Measurements from ENCODE around the gene LTF. TPM values are rescaled to one million over a fixed set of nuclear protein-coding genes. Genes with fewer than 3 reads are reported as not detected.

Gene LTF
- total and polyA plus RNA-seq, 8 donors, result 6.9 to 21.0 (median 11.2) TPM

GRCh38 chr3:46447228-46447985 is 17.3 kb downstream of the LTF start:
- DNase-seq, result no peak
- Histone ChIP-seq H3K27me3 (no peaks in the 10 kb centered on the region), H3K36me3 (peaks cover 0 to 16% (median 0%) of the 10 kb centered on the region in 3 donors), H3K4me3 (no peak overlapping the region), H3K9me3 (no peaks in the 10 kb centered on the region), H3K27ac (no peak overlapping the region), H3K4me1 (no peaks in the 10 kb centered on the region)
- FAIRE-seq, result no peak
- intact Hi-C loops (cut with DNase I), result no loop called here
- peak in 1 of 4 donors; percentile 41 for ATAC-seq
- 74 to 85% methylated on average over 5 of the region's 5 CpGs for WGBS, 2 donors
- TF ChIP-seq, protein P1, sequence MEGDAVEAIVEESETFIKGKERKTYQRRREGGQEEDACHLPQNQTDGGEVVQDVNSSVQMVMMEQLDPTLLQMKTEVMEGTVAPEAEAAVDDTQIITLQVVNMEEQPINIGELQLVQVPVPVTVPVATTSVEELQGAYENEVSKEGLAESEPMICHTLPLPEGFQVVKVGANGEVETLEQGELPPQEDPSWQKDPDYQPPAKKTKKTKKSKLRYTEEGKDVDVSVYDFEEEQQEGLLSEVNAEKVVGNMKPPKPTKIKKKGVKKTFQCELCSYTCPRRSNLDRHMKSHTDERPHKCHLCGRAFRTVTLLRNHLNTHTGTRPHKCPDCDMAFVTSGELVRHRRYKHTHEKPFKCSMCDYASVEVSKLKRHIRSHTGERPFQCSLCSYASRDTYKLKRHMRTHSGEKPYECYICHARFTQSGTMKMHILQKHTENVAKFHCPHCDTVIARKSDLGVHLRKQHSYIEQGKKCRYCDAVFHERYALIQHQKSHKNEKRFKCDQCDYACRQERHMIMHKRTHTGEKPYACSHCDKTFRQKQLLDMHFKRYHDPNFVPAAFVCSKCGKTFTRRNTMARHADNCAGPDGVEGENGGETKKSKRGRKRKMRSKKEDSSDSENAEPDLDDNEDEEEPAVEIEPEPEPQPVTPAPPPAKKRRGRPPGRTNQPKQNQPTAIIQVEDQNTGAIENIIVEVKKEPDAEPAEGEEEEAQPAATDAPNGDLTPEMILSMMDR (IDR thresholded peaks at IDR 0.05), result no peak

DNA sequence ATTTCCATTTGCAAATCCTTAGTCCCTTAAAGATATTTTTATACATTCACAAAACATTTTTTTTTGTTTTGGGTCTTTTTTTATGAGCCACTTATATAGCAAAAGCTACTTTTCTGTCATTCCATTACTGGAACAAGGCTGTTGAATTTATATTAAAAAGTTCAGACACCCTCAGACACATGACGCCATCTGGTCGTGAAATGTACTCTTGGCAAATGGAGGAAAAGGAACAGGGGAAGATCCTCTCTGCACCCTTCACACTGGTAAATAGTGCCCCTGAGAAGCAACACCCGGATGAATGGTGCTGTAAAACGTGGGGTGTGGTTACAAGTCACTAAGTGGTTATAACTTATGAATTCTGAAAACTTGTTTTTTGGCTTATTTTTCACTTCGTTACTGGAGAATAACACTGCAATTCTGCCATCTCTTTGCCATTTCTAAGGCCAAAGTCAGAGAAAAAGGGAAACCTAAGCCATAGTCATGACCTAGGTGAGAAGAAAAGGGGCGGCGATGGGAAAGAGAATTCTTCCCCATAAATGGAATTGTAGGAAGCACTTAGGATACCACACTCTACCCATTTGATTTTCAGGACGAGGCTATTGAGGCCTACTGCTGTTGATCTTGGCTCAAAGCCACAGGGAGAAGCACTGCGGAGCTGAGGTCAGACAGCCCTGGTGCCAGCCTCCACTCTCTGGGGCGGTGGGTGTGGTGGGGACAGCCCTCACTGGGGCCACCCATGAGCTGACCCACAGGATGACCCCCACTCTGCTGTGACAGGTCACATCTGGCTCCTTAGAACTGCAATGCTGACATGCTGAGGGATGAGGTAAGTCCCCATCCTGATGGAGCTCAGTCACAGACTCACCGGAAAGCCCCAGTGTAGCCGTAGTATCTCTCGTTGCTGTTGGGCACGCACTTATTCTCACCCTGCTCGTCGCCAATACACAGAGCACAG is 21.9 kb downstream of the LTF start:
- intact Hi-C loops (cut with DNase I), result no loop called here
- Histone ChIP-seq H3K27ac (no peak overlapping the region), H3K36me3 (peaks cover 0 to 22% (median 0%) of the 10 kb centered on the region in 3 donors), H3K9me3 (no peaks in the 10 kb centered on the region), H3K27me3 (no peaks in the 10 kb centered on the region), H3K4me1 (no peaks in the 10 kb centered on the region), H3K4me3 (no peak overlapping the region)
- TF ChIP-seq, protein P1 (IDR thresholded peaks at IDR 0.05), result peak in 1 of 4 donors; percentile 35
- no peak for DNase-seq
- no peak for FAIRE-seq
- WGBS, 2 donors, result 66 to 70% methylated on average over 16 of the region's 16 CpGs
- peak in 2 of 4 donors; percentile 37 to 68 for ATAC-seq

DNA sequence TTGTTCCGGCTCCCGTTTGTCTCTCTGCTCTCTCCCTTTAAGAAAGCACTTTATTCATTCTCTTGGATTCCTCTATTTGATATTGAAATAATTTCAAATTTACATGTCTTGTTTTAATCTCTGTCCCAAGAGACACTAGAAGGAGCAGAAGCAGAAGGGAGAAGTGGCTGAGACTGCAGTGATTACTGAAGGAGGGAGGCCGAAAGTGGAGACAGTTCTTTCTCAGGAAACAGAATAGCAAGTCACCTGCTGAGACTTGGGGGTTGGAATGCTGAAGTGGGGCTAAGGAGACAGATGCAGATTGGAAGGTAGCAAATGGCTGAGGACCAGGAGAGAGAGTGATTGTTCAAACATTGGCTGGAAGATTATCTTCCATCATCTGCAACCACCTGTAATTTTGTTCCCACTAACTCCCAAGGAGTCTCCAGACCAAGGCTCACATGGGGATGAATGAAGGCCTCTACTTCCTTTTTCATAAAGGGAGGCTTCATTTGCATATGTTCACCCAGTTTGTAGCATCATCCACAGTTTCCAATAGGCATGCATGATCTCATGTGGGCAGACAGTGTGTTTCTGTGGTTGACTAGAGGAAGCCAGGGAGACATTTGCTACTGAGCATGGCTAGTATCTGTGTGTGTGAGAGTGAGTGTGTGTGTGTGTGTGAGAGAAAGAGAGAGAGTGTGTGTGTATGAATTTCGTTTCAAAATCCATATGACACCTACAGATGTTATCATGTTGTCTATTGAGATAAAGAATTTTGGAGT is 24.0 kb downstream of the LTF start:
- no peak for DNase-seq
- H3K9me3 ChIP-seq, result no peaks in the 10 kb centered on the region
- 78 to 84% methylated on average over 4 of the region's 4 CpGs for WGBS, 2 donors
- ATAC-seq, result peak in 1 of 4 donors; percentile 59
- H3K27ac ChIP-seq, result no peak overlapping the region
- no peaks in the 10 kb centered on the region for H3K27me3 ChIP-seq
- intact Hi-C loops (cut with DNase I), result no loop called here
- H3K4me1 ChIP-seq, result no peaks in the 10 kb centered on the region
- peaks cover 0 to 12% (median 0%) of the 10 kb centered on the region in 3 donors for H3K36me3 ChIP-seq
- TF ChIP-seq, protein P1 (IDR thresholded peaks at IDR 0.05), result no peak
- FAIRE-seq, result no peak
- H3K4me3 ChIP-seq, result no peak overlapping the region

DNA sequence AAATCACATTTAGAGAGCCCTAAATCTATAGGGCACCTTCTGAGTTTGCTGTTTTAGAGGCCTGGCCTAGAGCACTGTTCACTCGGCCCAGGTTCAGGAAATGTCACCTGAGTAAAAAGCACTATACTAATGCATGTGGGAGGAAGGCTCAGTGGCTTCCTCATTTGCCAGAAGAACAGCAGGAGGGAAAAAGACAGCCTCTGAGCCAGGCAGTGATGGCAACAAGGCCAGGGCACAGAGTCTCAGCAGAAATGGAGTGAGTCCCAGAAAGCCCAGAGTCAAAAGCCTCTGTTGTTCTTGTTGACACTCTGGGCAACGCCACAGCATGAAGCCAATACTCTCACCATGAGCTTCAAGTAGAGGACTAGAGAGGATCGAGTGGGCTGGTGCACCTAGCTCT is 25.9 kb downstream of the LTF start:
- FAIRE-seq, result no peak
- Histone ChIP-seq H3K4me1 (no peaks in the 10 kb centered on the region), H3K4me3 (no peak overlapping the region), H3K36me3 (peaks cover 0 to 21% (median 0%) of the 10 kb centered on the region in 3 donors), H3K27me3 (no peaks in the 10 kb centered on the region), H3K9me3 (no peaks in the 10 kb centered on the region), H3K27ac (no peak overlapping the region)
- no peak for DNase-seq
- TF ChIP-seq, protein P1 (IDR thresholded peaks at IDR 0.05), result no peak
- intact Hi-C loops (cut with DNase I), result no loop called here
- no peak for ATAC-seq
- WGBS, 2 donors, result 83 to 87% methylated on average over 3 of the region's 3 CpGs

All from pancreas (tissue), 10 donors.